Hepatocyte (in vitro differentiated cells): ENCODE data around the gene BIN1.

Source experiments
- CTCF ChIP-seq: fragments of 200-600 bp; sonication (generic); IDR thresholded peaks from 2 replicates; pipeline ENCODE4 v1.5.1; 2016; ENCODE audit warnings: antibody characterized with exemption, mild to moderate bottlenecking; ENCODE audit not compliant: poor library complexity
- EZH2 ChIP-seq: fragments of 200-600 bp; sonication (generic); IDR thresholded peaks from 2 replicates; pipeline ENCODE4 v1.6.1; 2016; ENCODE audit warnings: antibody characterized with exemption, mild to moderate bottlenecking, borderline replicate concordance
- EZH2phosphoT487 ChIP-seq: fragments of 200-600 bp; sonication (generic); IDR thresholded peaks from one replicate; pipeline ENCODE4 v1.6.1; 2018; ENCODE audit warnings: antibody characterized with exemption, mild to moderate bottlenecking, low read depth, moderate library complexity; ENCODE audit not compliant: unreplicated experiment, severe bottlenecking

DNA sequence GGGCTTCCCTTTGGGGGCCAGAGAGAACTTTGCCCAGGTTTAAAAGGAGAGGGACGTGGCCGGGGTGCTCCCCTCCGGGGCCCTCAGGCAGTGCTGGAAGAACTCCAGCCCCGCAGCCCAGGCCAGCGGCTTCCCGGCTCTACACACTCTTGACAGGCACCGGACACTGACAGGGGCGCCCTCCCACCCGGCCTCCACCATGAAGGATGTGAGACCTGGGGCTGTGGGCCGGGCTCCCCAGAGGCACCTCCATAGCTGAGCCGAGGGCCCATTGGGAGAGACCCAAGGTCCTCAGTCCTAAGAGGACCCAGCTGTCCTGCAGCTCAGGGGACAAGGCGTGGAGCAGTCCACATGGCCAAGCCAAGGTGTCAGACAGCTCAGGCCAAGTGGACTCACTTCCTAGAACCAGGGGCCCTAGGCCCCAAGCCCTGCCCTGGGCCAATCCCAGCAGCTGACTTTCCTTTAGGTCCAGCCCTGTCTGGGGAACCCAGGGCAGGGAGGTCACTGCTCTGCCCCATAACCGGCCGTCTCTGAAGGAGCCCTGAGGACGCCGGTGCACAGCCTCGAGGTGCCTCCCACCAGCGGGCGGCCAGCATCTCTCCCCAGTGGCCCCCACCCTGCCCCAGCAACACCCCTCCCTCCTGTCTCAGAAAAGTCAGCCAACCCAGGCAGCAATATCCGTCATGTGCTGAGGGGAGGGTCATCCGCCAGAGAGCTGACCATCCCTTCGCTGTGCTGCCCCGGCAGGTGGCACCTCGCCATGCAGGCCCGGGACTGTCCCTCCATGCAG, 51.8 kb downstream of the BIN1 start:
- TF ChIP-seq CTCF, result no peak
- no peak for TF ChIP-seq EZH2
- no peak for TF ChIP-seq EZH2phosphoT487
